HepG2 (cell line): ENCODE data around the gene NPHP4. TPM values are rescaled to one million over a fixed set of nuclear protein-coding genes. Genes with fewer than 3 reads are reported as not detected.

Experiments used
- ATAC-seq: fragments of 200-7000 bp; cut with Tn5 transposase; 3 replicates; pipeline ENCODE4 v1.9.1; 2020; ENCODE audit warnings: mild to moderate bottlenecking, moderate library complexity
- BruUV-seq: library from RNA; stranded (reverse); fragments of 400-500 nt; replicated peaks from 2 replicates; lab custom pipeline; 2021; lab: Mats Ljungman, UMichigan
- CTCF ChIA-PET: fragments of 300-600 bp; formaldehyde crosslinking; extraction: SDS; loops from one replicate; lab custom pipeline; 2021; ENCODE audit warnings: low total read pairs, inconsistent platforms, low intra/inter-chr PET ratio; lab: Yijun Ruan, JAX
- POLR2A ChIA-PET: fragments of 350-600 bp; sonication (Branson Sonifier 250); formaldehyde crosslinking; loops from one replicate; lab custom pipeline; 2020; ENCODE audit warnings: antibody characterized with exemption, inconsistent platforms; lab: Yijun Ruan, JAX
- DNase-seq: peaks from one replicate; pipeline ENCODE4 v3.0.0-alpha.2; 2015; ENCODE audit warnings: low spot score
- FAIRE-seq: peaks from 3 replicates; lab custom pipeline; 2011; peaks lifted over from hg19 to GRCh38; lab: Jason Lieb, UNC
- H2AFZ ChIP-seq: one replicate; pipeline ENCODE4 v1.6.1; 2011; ENCODE audit warnings: low read length, inconsistent platforms
- H3K27ac ChIP-seq: fragments of 300-600 bp; 3 replicates; pipeline ENCODE4 v1.8.0; 2011; ENCODE audit warnings: mixed run types, mild to moderate bottlenecking, mixed read lengths, low read length, inconsistent platforms; ENCODE audit not compliant: insufficient read depth; ENCODE audit errors: extremely low read length
- H3K27me3 ChIP-seq, 2 experiments: fragments of 200-600 bp in 1 of 2; 2 replicates in 1 of 2; 3 replicates in 1 of 2; pipeline versions ENCODE4 v1.6.0 to v1.8.0; 2011; ENCODE audit warnings: low read length in 2 of 2, mild to moderate bottlenecking in 2 of 2, moderate library complexity in 2 of 2, inconsistent platforms in 1 of 2; ENCODE audit not compliant: insufficient read depth in 2 of 2, control insufficient read depth in 1 of 2
- H3K36me3 ChIP-seq, 2 experiments: fragments of 200-600 bp in 1 of 2; replicated peaks in 1 of 2; 2 replicates in 1 of 2; 3 replicates in 1 of 2; pipeline versions ENCODE4 v1.5.1 to v1.8.0; 2011; ENCODE audit warnings: low read length in 2 of 2, inconsistent platforms in 1 of 2; ENCODE audit not compliant: insufficient read depth in 2 of 2, control insufficient read depth in 1 of 2
- H3K4me1 ChIP-seq: 2 replicates; pipeline ENCODE4 v1.5.1; 2012; ENCODE audit warnings: low read length, inconsistent platforms; ENCODE audit not compliant: insufficient read depth
- H3K4me2 ChIP-seq: 2 replicates; pipeline ENCODE4 v1.6.0; 2011; ENCODE audit warnings: low read depth, low read length, inconsistent platforms
- H3K4me3 ChIP-seq, 3 experiments: fragments of 200-600 bp in 1 of 3; sonication (generic), shearing (Covaris generic) in 1 of 3; replicated peaks in 1 of 3; 2 replicates each; pipeline ENCODE4 v1.5.1; 2011 to 2016; ENCODE audit warnings: low read length in 3 of 3, inconsistent platforms in 2 of 3, low read depth in 2 of 3, mild to moderate bottlenecking in 2 of 3, control low read depth in 1 of 3, mixed read lengths in 1 of 3; ENCODE audit not compliant: insufficient read depth in 1 of 3
- H3K79me2 ChIP-seq: one replicate; pipeline ENCODE4 v1.6.1; 2011; ENCODE audit warnings: low read length, inconsistent platforms; ENCODE audit not compliant: insufficient read depth
- H3K9ac ChIP-seq: 2 replicates; pipeline ENCODE4 v1.6.0; 2011; ENCODE audit warnings: mild to moderate bottlenecking, low read depth, low read length, inconsistent platforms; ENCODE audit not compliant: insufficient read depth
- H3K9me3 ChIP-seq: 2 replicates; pipeline ENCODE4 v1.5.1; 2012; ENCODE audit warnings: mild to moderate bottlenecking, low read length
- H4K20me1 ChIP-seq: 2 replicates; pipeline ENCODE4 v1.6.0; 2011; ENCODE audit warnings: inconsistent platforms, mild to moderate bottlenecking, low read length, moderate library complexity; ENCODE audit not compliant: insufficient read depth
- ATM ChIP-seq: fragments of 450-650 bp; IDR thresholded peaks from 2 replicates; pipeline ENCODE4 v1.7.1; 2017; ENCODE audit warnings: mild to moderate bottlenecking, borderline replicate concordance
- DNMT3B ChIP-seq: conservative IDR thresholded peaks from 2 replicates; pipeline ENCODE4 v1.6.1; 2016; ENCODE audit warnings: missing biosample characterization, control low read depth
- FOXA3 ChIP-seq: IDR thresholded peaks from 2 replicates; pipeline ENCODE4 v1.6.1; 2016; ENCODE audit warnings: missing genetic modification reagents, missing compliant biosample characterization
- KAT7 ChIP-seq: IDR thresholded peaks from 2 replicates; pipeline ENCODE4 v1.6.1; 2018; ENCODE audit warnings: borderline replicate concordance, missing compliant biosample characterization
- SIN3A ChIP-seq: IDR thresholded peaks from 2 replicates; pipeline ENCODE4 v1.6.1; 2011; ENCODE audit warnings: low read depth, mild to moderate bottlenecking, control low read depth, low read length, borderline replicate concordance
- SUZ12 ChIP-seq: fragments of 150-350 bp; IDR thresholded peaks from 2 replicates; pipeline ENCODE4 v1.6.1; 2014; ENCODE audit warnings: low read depth, low read length
- ZFP36L2 ChIP-seq: sonication (generic); formaldehyde crosslinking; IDR thresholded peaks from 2 replicates; pipeline ENCODE4 v1.4.0; 2020; ENCODE audit warnings: missing genetic modification reagents
- ZNF230 ChIP-seq: sonication (generic); formaldehyde crosslinking; IDR thresholded peaks from 2 replicates; pipeline ENCODE4 v1.4.0; 2020; ENCODE audit warnings: mild to moderate bottlenecking, missing genetic modification reagents
- ZNF354B ChIP-seq: sonication (generic); formaldehyde crosslinking; IDR thresholded peaks from 2 replicates; pipeline ENCODE4 v1.8.0; 2022; ENCODE audit warnings: mild to moderate bottlenecking, missing genetic modification reagents
- WGBS: methylation state at CpG from one replicate; pipeline ENCODE4 v1.1.6; 2017; ENCODE audit warnings: low lambda C conversion rate; 5-methylcytosine and 5-hydroxymethylcytosine counted together
- in situ Hi-C: cut with HindIII; loops from 2 replicates; pipeline ENCODE4 v1.10.0; 2017; ENCODE audit warnings: low pct_unique_long_range_greater_than_20kb; ENCODE audit not compliant: extremely low pct_ligation_motif_present
- intact Hi-C: fragments of 100-400 bp; cut with micrococcal nuclease; formaldehyde crosslinking; loops from one replicate; pipeline ENCODE4 v1.10.0; 2022; ENCODE audit not compliant: unreplicated experiment
- polyA plus RNA-seq, 8 experiments: library from polyadenylated mRNA; depleted of rRNA in 3 of 8; stranded (reverse) in 7 of 8; unstranded in 1 of 8; fragments of >200 nt; fragmentation: Illumina TruSeq in 4 of 8; extraction: Trizol in 4 of 8; gene quantifications; 2 replicates each; pipeline versions ENCODE4 v1.2.1 to v1.2.3, GENCODE V29; 2011 to 2016; ENCODE audit warnings: low read depth in 4 of 8, missing spikeins in 1 of 8, mixed read lengths in 1 of 8; ENCODE audit not compliant: insufficient read depth in 1 of 8
- total RNA-seq, 5 experiments: library from RNA; depleted of rRNA; stranded (reverse); fragments of >200 nt; fragmentation: Illumina TruSeq; extraction: Trizol; gene quantifications; 2 replicates each; pipeline ENCODE4 v1.2.3, GENCODE V29; 2016; ENCODE audit warnings: low read depth in 1 of 5
- TF ChIP-seq, protein P1 (sequence below): IDR thresholded peaks from 2 replicates; pipeline ENCODE4 v1.6.1; 2016; ENCODE audit warnings: low read depth

NPHP4 gene
- total and polyA plus RNA-seq, 2 of the 13 experiments (the other 11 are each of a cell fraction or from before 2014, with no cell fraction given): 4.4 to 6.8 TPM

DNA sequence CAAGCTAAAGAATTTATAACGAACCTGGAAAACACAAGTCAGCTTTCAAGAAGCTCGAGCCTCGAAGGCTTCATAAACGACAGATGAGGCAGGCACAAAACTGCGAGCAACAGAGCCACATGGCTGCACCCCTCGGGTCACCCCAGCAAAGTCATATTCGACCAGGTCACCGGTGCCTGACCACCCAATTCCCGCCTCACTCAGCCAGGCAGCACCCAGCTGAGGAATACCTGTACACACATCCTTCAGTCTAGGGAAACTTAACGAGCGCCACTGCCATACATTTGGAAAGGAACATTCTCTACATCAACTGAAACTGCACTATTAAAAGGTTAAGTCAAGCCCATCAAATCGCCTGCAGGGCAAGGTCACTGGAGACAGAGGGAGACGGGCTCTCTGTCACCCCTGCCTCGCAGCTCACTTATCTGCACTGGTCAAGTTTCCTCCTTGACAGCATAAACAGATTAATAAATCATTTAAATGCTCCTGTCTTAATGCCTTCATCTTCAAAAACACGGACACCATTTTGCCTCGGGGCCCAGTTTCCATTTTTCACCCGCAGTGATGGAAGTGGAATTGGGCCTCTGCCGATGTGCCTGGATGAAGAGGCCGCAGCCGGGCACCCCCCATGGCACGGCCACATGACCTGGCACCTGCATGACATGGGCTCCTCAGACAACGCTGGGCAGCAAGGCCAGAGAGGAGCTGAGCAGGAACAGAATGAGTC, 20.6 kb downstream of the NPHP4 start:
- no peak overlapping the region for H3K9ac ChIP-seq
- H3K4me3 ChIP-seq: no peak overlapping the region
- no peak overlapping the region for H3K4me2 ChIP-seq
- H3K36me3 ChIP-seq: peaks cover 5 to 49% of the 10 kb centered on the region in 2 experiments
- POLR2A ChIA-PET: no interaction called here
- intact Hi-C loops: loop anchor here (10.0 kb wide), 2 partner anchors 227 to 337 kb away; no protein-coding TSS in a partner anchor
- no peak for FAIRE-seq
- no peaks in the 10 kb centered on the region for H3K9me3 ChIP-seq
- DNase-seq: no peak
- H3K27ac ChIP-seq: no peak overlapping the region
- TF ChIP-seq SUZ12: no peak
- TF ChIP-seq FOXA3 (CRISPR knock-in tag): no peak
- no peak for TF ChIP-seq ATM
- TF ChIP-seq ZNF354B (CRISPR knock-in tag): no peak
- no peak for TF ChIP-seq ZNF230 (CRISPR knock-in tag)
- no peak for TF ChIP-seq ZFP36L2 (CRISPR knock-in tag)
- TF ChIP-seq DNMT3B (CRISPR knock-in tag): no peak
- no peak for TF ChIP-seq SIN3A
- TF ChIP-seq, protein P1, sequence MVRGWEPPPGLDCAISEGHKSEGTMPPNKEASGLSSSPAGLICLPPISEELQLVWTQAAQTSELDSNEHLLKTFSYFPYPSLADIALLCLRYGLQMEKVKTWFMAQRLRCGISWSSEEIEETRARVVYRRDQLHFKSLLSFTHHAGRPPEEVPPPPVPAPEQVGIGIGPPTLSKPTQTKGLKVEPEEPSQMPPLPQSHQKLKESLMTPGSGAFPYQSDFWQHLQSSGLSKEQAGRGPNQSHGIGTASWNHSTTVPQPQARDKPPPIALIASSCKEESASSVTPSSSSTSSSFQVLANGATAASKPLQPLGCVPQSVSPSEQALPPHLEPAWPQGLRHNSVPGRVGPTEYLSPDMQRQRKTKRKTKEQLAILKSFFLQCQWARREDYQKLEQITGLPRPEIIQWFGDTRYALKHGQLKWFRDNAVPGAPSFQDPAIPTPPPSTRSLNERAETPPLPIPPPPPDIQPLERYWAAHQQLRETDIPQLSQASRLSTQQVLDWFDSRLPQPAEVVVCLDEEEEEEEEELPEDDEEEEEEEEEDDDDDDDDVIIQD: no peak
- no peak for TF ChIP-seq KAT7 (CRISPR knock-in tag)
- TF ChIP-seq, all 625 proteins: peak for 0
- CTCF ChIA-PET: no interaction called here
- ATAC-seq: no peak
- Histone ChIP-seq H3K27me3 (no peaks in the 10 kb centered on the region), H3K4me1 (peaks cover 12% of the 10 kb centered on the region), H2AFZ (no peak overlapping the region), H4K20me1 (no peaks in the 10 kb centered on the region), H3K79me2 (peaks cover 3% of the 10 kb centered on the region)
- 97% methylated on average over 22 of the region's 22 CpGs for WGBS
- in situ Hi-C loops: loop anchor here (5.0 to 10.0 kb wide), 2 partner anchors 227 to 334 kb away; no protein-coding TSS in a partner anchor
- BruUV-seq: no TSS peak
